ENCODE measurements around the gene MYBPHL. TPM values are rescaled to one million over a fixed set of nuclear protein-coding genes. Genes with fewer than 3 reads are reported as not detected.

Gene MYBPHL
- polyA plus RNA-seq, 1 of the 3 experiments (the other 2 are of a cell fraction) = 0.07 TPM

GRCh38 chr1:109350655-109351054 is 43.8 kb upstream of the MYBPHL start (continued):
- TF ChIP-seq MAX (IDR thresholded peaks at IDR 0.05; ENCODE audit: low read depth) (no peak), TCF12 (IDR thresholded peaks at IDR 0.05) (no peak), RFX5 (IDR thresholded peaks at IDR 0.05; ENCODE audit: low read length) (no peak)

GRCh38 chr1:109350182-109350581 is 43.4 kb upstream of the MYBPHL start:
- H3K27me3 ChIP-seq (ENCODE audit: insufficient read depth) = no peaks in the 10 kb centered on the region
- DNase-seq = no peak
- no peaks in the 10 kb centered on the region for H3K4me1 ChIP-seq (ENCODE audit: control insufficient read depth in 1 of 2, insufficient read depth in 2 of 2, low read depth in 1 of 2, low read length in 1 of 2)
- no peaks in the 10 kb centered on the region for H4K20me1 ChIP-seq (ENCODE audit: insufficient read depth)
- H3K27ac ChIP-seq (ENCODE audit: low read depth in 2 of 2, low read length in 1 of 2) = no peak overlapping the region
- ChIA-PET POLR2A (no interaction called here), CTCF (interaction anchor here (1.4 to 1.9 kb wide), 2 partner anchors 48 to 182 kb away, joined by 3 to 6 read pairs; partner anchors contain the start of gene SORT1)
- H3K4me2 ChIP-seq = no peak overlapping the region
- no peak overlapping the region for H3K9ac ChIP-seq
- WGBS (ENCODE audit: low lambda C conversion rate) = 95% methylated on average over 4 of the region's 4 CpGs
- H3F3A ChIP-seq (replicated peaks; ENCODE audit: insufficient read depth) = no peaks in the 10 kb centered on the region
- TF ChIP-seq USF2 (IDR thresholded peaks at IDR 0.05; ENCODE audit: borderline replicate concordance, low read depth, low read length) (no peak), CHD2 (IDR thresholded peaks at IDR 0.05; ENCODE audit: low read length, partially characterized antibody) (no peak), USF1 (IDR thresholded peaks at IDR 0.05; ENCODE audit: borderline replicate concordance, low read depth) (no peak), RXRA (IDR thresholded peaks at IDR 0.05; ENCODE audit: borderline replicate concordance, low read depth) (no peak), JUND (IDR thresholded peaks at IDR 0.05) (no peak), EZH2phosphoT487 (IDR thresholded peaks at IDR 0.05; ENCODE audit: borderline replicate concordance, low read depth) (no peak), RAD21 (IDR thresholded peaks at IDR 0.05; ENCODE audit: low read length) (no peak), FOSL2 (IDR thresholded peaks at IDR 0.05; ENCODE audit: borderline replicate concordance, low read depth) (no peak), ELF1 (IDR thresholded peaks at IDR 0.05) (no peak)
- H3K36me3 ChIP-seq (replicated peaks in 1 of 2; ENCODE audit: control insufficient read depth in 1 of 2, insufficient read depth in 2 of 2, low read length in 1 of 2) = peaks cover 7 to 21% of the 10 kb centered on the region in 2 experiments
- no peak overlapping the region for H2AFZ ChIP-seq (ENCODE audit: low read depth)
- no peaks in the 10 kb centered on the region for H3K9me3 ChIP-seq
- no peaks in the 10 kb centered on the region for H3K9me2 ChIP-seq
- H3K4me3 ChIP-seq (ENCODE audit: low read depth in 2 of 2, low read length in 1 of 2) = no peak overlapping the region
- H3K79me2 ChIP-seq (ENCODE audit: insufficient read depth) = no peaks in the 10 kb centered on the region

GRCh38 chr1:109347511-109347910 is 40.7 kb upstream of the MYBPHL start:
- ChIA-PET POLR2A (no interaction called here), CTCF (interaction anchor here (0.6 to 0.8 kb wide), 2 partner anchors 13 to 48 kb away, joined by 3 read pairs; no protein-coding TSS in a partner anchor)
- H3K4me3 ChIP-seq (ENCODE audit: low read depth in 2 of 2, low read length in 1 of 2) = no peak overlapping the region
- H3K9me3 ChIP-seq = no peaks in the 10 kb centered on the region
- TF ChIP-seq TEAD4 (IDR thresholded peaks at IDR 0.05; ENCODE audit: borderline replicate concordance, insufficient read depth) (no peak), EP300 (IDR thresholded peaks at IDR 0.05; ENCODE audit: borderline replicate concordance in 1 of 2, low read depth in 1 of 2, low read length in 1 of 2) (no peak), ELF1 (IDR thresholded peaks at IDR 0.05) (no peak), MXI1 (IDR thresholded peaks at IDR 0.05; ENCODE audit: low read depth, low read length) (no peak), SIN3A (IDR thresholded peaks at IDR 0.05; ENCODE audit: borderline replicate concordance, low read depth, low read length) (no peak), GABPA (IDR thresholded peaks at IDR 0.05; ENCODE audit: low read depth) (no peak), RXRA (IDR thresholded peaks at IDR 0.05; ENCODE audit: borderline replicate concordance, low read depth) (no peak), FOXM1 (IDR thresholded peaks at IDR 0.05; ENCODE audit: low read depth) (no peak), GATA2 (CRISPR knock-in tag; IDR thresholded peaks at IDR 0.05) (no peak), FOSL2 (IDR thresholded peaks at IDR 0.05; ENCODE audit: borderline replicate concordance, low read depth) (no peak), JUND (IDR thresholded peaks at IDR 0.05) (no peak), IRF3 (IDR thresholded peaks at IDR 0.05; ENCODE audit: low read depth, low read length) (no peak), FOXJ3 (CRISPR knock-in tag; IDR thresholded peaks at IDR 0.05) (no peak), POLR2AphosphoS5 (IDR thresholded peaks at IDR 0.05; ENCODE audit: low read depth, low read length) (no peak), NRF1 (IDR thresholded peaks at IDR 0.05; ENCODE audit: low read depth, low read length) (no peak), PBX3 (IDR thresholded peaks at IDR 0.05) (no peak), YY1 (IDR thresholded peaks at IDR 0.05; ENCODE audit: low read depth) (no peak)
- no peaks in the 10 kb centered on the region for H3K9me2 ChIP-seq
- no peaks in the 10 kb centered on the region for H3F3A ChIP-seq (replicated peaks; ENCODE audit: insufficient read depth)
- no peaks in the 10 kb centered on the region for H3K27me3 ChIP-seq (ENCODE audit: insufficient read depth)
- WGBS (ENCODE audit: low lambda C conversion rate) = 92% methylated on average over 6 of the region's 6 CpGs
- no peak overlapping the region for H3K9ac ChIP-seq
- H2AFZ ChIP-seq (ENCODE audit: low read depth) = no peak overlapping the region
- H3K79me2 ChIP-seq (ENCODE audit: insufficient read depth) = no peaks in the 10 kb centered on the region
- H3K36me3 ChIP-seq (replicated peaks in 1 of 2; ENCODE audit: control insufficient read depth in 1 of 2, insufficient read depth in 2 of 2, low read length in 1 of 2) = peaks cover 14% of the 10 kb centered on the region in 2 experiments
- no peak for DNase-seq
- no peak overlapping the region for H3K27ac ChIP-seq (ENCODE audit: low read depth in 2 of 2, low read length in 1 of 2)
- no peak overlapping the region for H3K4me2 ChIP-seq
- no peaks in the 10 kb centered on the region for H4K20me1 ChIP-seq (ENCODE audit: insufficient read depth)
- no peaks in the 10 kb centered on the region for H3K4me1 ChIP-seq (ENCODE audit: control insufficient read depth in 1 of 2, insufficient read depth in 2 of 2, low read depth in 1 of 2, low read length in 1 of 2)
